Body of pancreas (tissue), 4 donors: ENCODE data around the gene GABRB1.

Source experiments
- POLR2A ChIP-seq, 3 donors: fragments of 450-650 bp; IDR thresholded peaks; one replicate each; pipeline ENCODE4 v1.6.1; 2016; ENCODE audit warnings: antibody characterized with exemption in 3 of 3, mild to moderate bottlenecking in 2 of 3
- TF ChIP-seq, protein P1 (sequence below), 7 experiments: fragments of 450-650 bp in 4 of 7; fragments of 200-600 bp in 3 of 7; sonication (generic) in 3 of 7; IDR thresholded peaks; one replicate each; pipeline ENCODE4 v1.5.1; 2016 to 2019; ENCODE audit warnings: antibody characterized with exemption in 7 of 7

DNA sequence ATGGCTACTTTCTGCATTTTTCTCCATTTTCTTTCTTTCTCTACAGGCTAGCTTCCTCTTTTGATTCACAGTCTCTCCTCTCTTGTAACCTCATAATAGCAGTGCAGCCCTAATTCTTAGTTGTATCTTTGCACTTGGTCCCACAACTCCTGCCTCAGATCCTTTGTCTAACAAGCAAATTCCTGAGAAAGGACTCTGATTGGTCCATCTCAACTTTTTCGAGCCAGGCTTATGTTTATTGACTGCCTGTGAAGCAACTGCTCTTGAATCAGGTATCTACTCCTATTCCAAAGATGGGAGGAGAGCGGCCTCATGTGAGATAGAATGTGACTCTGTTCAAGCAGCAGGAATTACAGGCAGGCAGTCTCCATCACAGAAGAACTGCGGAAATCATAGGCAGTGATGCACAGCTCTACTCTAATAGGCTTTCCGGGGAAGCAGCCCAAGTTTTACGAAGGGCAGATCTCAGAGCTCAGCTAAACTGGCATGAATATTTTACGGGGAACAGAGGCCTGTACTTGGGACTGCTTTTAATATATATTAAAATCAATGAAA, 123.5 kb downstream of the GABRB1 start:
- TF ChIP-seq, protein P1, sequence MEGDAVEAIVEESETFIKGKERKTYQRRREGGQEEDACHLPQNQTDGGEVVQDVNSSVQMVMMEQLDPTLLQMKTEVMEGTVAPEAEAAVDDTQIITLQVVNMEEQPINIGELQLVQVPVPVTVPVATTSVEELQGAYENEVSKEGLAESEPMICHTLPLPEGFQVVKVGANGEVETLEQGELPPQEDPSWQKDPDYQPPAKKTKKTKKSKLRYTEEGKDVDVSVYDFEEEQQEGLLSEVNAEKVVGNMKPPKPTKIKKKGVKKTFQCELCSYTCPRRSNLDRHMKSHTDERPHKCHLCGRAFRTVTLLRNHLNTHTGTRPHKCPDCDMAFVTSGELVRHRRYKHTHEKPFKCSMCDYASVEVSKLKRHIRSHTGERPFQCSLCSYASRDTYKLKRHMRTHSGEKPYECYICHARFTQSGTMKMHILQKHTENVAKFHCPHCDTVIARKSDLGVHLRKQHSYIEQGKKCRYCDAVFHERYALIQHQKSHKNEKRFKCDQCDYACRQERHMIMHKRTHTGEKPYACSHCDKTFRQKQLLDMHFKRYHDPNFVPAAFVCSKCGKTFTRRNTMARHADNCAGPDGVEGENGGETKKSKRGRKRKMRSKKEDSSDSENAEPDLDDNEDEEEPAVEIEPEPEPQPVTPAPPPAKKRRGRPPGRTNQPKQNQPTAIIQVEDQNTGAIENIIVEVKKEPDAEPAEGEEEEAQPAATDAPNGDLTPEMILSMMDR (IDR thresholded peaks at IDR 0.05) = no peak
- TF ChIP-seq POLR2A (IDR thresholded peaks at IDR 0.05) = no peak
